Activated CD8-positive, alpha-beta memory T cell treated with anti-CD3 and anti-CD28 coated beads for 48 hours (primary cell): ENCODE measurements around the gene CNNM2.
"Not testable (repeated sequence)": the region's sequence is repeated elsewhere in the genome, so short reads cannot be mapped to it uniquely, and the experiment has no call there.

Experiments used
- DNase-seq, 3 experiments: peaks; one replicate each; pipeline ENCODE4 v3.0.0-alpha.2; 2020; ENCODE audit warnings: low read depth in 2 of 3, low spot score in 2 of 3

CNNM2 gene

DNA sequence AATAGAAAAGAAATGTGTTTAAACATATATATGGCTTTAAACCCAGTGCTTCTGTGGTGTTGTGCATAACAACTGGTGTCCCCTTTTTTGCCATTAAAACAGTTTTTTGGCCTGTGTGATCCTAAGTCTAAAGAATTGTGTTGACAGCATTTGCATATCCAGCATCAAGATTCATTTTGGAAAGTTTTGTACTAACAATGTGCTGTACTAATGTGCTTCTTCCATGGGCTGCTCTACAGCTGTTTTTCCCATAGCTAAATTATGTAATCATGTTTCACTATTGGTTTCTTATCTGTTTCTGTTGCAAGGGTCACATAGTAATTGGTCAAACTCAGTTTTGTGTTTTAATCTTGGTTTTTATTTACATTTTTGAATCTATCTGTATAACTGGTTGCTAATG, 5.5 kb downstream of the CNNM2 start:
- DNase-seq = no peak

DNA sequence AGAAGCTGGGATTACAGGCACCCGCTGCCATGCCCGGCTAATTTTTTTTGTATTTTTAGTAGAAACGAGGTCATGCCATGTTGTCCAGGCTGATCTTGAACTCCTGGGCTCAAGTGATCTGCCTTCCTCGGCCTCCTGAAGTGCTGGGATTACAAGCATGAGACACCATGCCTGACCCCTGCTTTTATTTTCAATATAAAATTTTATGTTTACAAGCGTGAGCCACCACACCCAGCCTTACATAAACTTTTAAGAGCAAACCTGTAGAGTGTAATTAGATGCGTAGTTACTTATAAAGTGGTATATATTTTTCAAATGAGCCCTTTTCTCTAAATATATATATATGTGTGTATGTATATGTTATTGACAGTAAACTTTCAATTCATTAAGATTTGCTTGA, 8.7 kb downstream of the CNNM2 start:
- no peak for DNase-seq

DNA sequence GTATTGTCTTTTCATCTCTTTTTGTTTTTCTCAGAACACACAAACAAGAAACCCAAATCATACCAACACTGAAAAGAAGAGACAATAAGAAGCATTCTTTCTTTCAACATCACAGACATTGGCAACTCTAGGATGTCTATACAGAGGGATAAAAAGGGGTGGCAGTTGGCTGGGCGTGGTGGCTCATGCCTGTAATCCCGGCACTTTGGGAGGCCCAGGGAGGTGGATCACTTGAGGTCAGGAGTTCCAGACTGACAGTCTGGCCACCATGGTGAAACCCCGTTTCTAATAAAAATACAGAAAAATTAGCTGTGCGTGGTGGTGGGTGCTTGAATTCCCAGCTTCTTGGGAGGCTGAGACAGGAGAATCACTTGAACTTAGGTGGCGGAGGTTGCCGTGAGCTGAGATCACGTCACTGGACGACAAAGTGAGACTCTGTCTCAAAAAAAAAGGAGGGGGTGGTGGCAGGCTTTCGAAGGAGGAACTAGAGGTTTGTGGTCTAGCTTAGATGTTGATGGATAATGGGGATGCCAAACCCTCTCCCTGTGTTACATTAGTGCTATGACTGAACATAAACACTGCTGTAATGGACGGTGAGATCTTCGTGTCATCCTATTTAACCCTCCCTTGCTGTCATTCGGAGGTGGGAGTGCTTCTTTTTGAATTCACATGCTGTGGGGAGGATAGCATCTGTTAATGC, 9.4 kb downstream of the CNNM2 start:
- no peak for DNase-seq

- DNase-seq = not testable (repeated sequence)
Measured at GRCh38 chr10:102928442-102928841, 10.3 kb downstream of the CNNM2 start.

GRCh38 chr10:102930720-102931119, 12.6 kb downstream of the CNNM2 start:
- DNase-seq = no peak

DNA sequence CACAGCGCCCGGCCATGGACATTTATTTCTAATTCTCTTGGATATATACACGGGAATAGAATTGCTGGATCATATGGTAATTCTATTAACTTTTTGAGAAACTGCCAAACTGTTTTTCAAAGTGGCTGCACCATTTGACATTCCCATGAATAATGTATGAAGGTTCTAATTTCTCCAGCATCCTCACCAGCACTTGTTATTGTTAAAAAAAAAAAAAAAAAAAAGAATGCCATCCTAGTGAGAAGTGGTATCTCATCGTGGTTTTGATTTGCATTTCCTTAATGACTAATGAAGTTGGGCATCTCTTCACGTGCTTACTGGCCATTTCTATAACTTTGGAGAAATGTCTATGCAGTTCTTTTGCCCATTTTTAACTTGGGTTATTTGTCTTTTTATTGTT, 13.5 kb downstream of the CNNM2 start:
- no peak for DNase-seq

DNA sequence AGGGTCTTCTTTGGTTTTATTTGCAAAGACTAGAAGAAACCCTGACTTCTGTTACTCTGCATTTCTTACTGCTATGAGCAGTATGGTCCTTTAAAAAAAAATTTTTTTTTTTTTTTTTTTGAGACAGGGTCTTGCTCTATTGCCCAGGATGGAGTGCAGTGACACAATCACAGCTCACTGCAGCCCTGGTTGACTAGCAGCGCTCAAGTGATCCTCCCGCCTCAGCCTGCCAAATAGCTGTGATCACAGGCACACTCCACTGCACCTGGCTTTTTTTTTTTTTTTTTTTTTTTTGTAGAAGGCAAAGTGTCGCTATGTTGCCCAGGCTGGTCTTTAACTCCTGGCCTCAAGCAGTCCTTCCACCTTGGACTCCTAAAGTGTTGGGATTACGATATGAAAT, 17.4 kb downstream of the CNNM2 start:
- no peak for DNase-seq

- DNase-seq = no peak
Measured at GRCh38 chr10:102935939-102936605, 18.0 kb downstream of the CNNM2 start.

- no peak for DNase-seq
Measured at GRCh38 chr10:102941401-102941800, 23.3 kb downstream of the CNNM2 start.

DNA sequence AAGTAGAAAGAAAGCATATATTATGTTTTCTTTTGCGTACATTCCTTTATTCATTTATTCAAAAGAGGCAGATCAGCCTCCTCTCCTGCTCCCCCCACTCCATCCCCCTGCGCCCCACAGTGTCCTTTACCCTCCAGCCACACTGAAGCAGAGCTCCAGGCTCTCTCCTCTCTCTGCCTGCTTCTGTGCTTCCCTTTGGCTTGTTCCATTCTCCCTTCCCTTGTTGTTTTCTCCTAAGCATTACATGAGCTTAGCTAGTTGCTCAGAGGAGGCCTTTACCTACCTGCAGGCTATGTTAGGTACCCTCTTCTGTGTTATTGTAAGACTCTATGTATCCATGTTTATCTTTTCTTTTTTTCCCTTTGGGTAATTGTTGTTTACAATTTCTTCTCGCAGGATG, 27.4 kb downstream of the CNNM2 start:
- DNase-seq = no peak

GRCh38 chr10:102945962-102946361, 27.9 kb downstream of the CNNM2 start:
- DNase-seq = no peak

DNA sequence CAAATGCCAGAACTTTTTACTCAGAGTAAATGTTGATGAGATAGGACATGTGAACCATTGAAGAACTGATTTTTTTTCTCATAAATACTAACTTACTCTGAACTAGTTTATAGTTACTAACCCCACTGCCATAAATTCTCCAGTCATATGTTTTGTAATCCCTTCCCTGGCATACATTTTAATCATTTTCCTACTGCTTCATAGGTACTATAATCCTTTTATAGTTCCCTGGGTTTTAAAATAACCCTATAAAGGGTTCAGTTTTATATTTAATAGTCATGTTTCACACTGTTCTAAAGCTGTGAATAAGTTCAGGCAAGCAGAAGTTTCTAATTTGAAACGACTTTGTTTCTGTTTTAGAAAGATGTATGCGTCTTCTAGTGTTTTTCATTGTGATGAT, 28.9 kb downstream of the CNNM2 start:
- no peak for DNase-seq

DNA sequence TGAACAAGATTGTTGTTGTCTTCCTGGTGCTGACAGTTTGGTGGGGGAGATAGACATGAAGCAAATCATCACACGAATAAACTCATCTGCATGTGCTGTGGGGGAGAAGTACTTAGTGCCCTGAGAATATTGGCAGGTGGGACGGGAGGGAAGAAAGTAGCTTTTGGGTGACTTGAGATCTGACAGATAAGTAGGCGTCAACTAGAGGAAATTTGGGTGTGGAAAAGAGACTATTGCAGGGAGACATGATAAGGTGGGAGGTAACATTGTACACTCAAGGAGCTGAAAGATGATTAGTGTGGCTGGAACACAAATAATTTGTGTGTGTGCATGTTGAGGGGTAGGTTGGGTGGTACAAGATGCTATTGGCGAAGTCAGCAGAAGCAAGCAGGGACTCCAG, 30.1 kb downstream of the CNNM2 start:
- no peak for DNase-seq

- no peak for DNase-seq
Measured at GRCh38 chr10:102948786-102949185, 30.7 kb downstream of the CNNM2 start.

- no peak for DNase-seq
Measured at GRCh38 chr10:102949916-102950315, 31.8 kb downstream of the CNNM2 start.

- DNase-seq = no peak
Measured at GRCh38 chr10:102951316-102951715, 33.2 kb downstream of the CNNM2 start.

DNA sequence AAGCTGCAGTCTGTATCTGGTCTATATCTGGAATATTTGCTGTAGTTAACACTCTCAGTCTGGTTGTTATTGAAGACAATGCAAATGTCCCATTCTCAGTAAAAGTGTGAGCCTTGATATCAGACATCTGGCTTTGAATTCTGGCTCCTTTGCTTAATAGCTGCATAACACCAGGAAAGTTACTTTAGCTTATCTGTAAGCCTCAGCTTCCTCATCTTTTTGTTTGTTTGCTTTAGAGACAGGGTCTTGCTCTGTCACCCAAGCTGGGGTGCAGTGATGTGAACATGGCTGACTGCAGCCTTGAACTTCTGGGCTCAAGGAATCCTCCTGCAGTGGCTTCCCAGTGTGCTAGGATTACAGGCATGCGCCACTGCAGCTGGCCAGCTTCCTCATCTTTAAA, 41.3 kb downstream of the CNNM2 start:
- DNase-seq = no peak

DNA sequence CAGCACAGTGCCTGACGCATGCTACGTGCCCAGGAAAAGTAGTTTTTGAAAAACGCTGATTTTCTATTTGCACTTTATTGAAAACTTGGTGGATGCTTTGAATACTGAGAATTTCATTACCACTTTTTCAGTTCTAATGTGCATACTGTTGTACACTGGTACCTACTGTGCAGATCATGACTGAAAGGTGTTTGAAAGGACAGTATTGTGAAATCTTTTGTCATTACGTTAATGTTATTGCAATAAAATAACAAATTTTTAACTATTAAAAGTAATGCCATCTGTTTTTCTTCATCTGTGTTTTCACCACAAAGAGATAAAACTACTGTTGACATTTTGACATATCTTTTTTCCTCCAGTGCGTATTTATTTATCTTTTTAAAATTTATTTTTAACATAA, 42.1 kb downstream of the CNNM2 start:
- DNase-seq = no peak

DNA sequence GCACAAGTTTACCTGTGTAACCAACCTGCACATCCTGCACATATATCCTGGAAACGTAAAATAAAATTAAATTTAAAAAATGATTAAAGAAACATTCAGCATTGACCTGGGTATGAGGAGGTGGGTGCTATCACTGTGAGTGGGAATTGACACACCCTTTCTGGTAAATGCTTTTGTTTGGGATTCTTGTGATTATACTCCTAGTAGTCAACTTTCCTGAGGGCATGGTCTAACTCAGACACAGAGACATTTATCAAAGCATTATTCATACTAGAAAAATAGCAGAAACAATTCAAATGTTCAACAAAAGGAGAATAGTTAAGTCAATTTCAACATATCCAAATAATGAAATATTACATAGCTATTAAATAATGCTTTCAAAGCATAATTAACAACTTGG, 44.2 kb downstream of the CNNM2 start:
- DNase-seq = no peak

GRCh38 chr10:102962951-102963755, 45.1 kb downstream of the CNNM2 start:
- no peak for DNase-seq

GRCh38 chr10:102963756-102964025, 45.6 kb downstream of the CNNM2 start:
- DNase-seq = no peak

DNA sequence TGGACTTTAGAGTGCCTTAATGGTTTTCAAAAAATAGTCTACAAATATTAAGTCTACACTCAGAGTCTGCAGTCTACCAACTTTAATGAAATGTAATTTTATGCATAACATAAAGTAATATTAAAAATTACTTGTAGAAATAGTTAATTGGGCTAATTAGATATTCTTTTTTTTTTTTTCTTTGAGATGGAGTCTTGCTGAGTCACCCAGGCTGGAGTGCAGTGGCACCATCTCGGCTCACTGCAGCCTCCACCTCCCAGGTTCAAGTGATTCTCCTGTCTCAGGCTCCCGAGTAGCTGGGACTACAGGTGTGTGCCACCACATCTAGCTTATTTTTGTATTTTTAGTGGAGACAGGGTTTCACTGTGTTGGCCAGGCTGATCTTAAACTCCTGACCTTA, 46.0 kb downstream of the CNNM2 start:
- DNase-seq = not testable (repeated sequence)
